Glutamatergic neuron (in vitro differentiated cells): ENCODE results near the gene C19orf85. TPM values are rescaled to one million over a fixed set of nuclear protein-coding genes. Genes with fewer than 3 reads are reported as not detected.

ENCODE experiments used
- DNase-seq: peaks from one replicate; pipeline ENCODE4 v3.0.0; 2022
- H3K27ac Mint-ChIP-seq: one replicate; pipeline ENCODE4 v1.8.0; 2020; ENCODE audit warnings: mild to moderate bottlenecking, mixed read lengths, inconsistent platforms; ENCODE audit not compliant: unreplicated experiment
- H3K27me3 Mint-ChIP-seq: one replicate; pipeline ENCODE4 v1.8.0; 2020; ENCODE audit warnings: mild to moderate bottlenecking, moderate library complexity, mixed read lengths, inconsistent platforms; ENCODE audit not compliant: unreplicated experiment
- H3K36me3 Mint-ChIP-seq: one replicate; pipeline ENCODE4 v1.8.0; 2020; ENCODE audit warnings: mild to moderate bottlenecking, mixed read lengths, inconsistent platforms; ENCODE audit not compliant: unreplicated experiment
- H3K4me1 Mint-ChIP-seq: one replicate; pipeline ENCODE4 v1.8.0; 2020; ENCODE audit warnings: mild to moderate bottlenecking, low read depth, mixed read lengths, inconsistent platforms; ENCODE audit not compliant: unreplicated experiment
- H3K4me3 Mint-ChIP-seq: one replicate; pipeline ENCODE4 v1.8.0; 2020; ENCODE audit warnings: mild to moderate bottlenecking, mixed read lengths, inconsistent platforms; ENCODE audit not compliant: unreplicated experiment
- H3K9me3 Mint-ChIP-seq: one replicate; pipeline ENCODE4 v1.8.0; 2020; ENCODE audit warnings: mild to moderate bottlenecking, moderate library complexity, mixed read lengths, inconsistent platforms; ENCODE audit not compliant: unreplicated experiment
- CTCF ChIP-seq: fragments of 200-600 bp; sonication (generic); IDR thresholded peaks from one replicate; pipeline ENCODE4 v1.5.0; 2021; ENCODE audit not compliant: partially characterized antibody, unreplicated experiment
- total RNA-seq: library from RNA; stranded (reverse); fragmentation: NEBNext Ultra II Directional; extraction: Animal tissue kit (Norgen Biotek cat#: 25700); gene quantifications from one replicate; pipeline ENCODE4 v1.2.1, GENCODE V29; 2021; ENCODE audit not compliant: unreplicated experiment

Gene C19orf85
- total RNA-seq, 1 donor from 2014 or later, result not detected

GRCh38 chr19:55441319-55441691 lies 23.2 kb downstream of the C19orf85 start:
- peaks cover 16% of the 10 kb centered on the region for H3K9me3 Mint-ChIP-seq
- H3K4me3 Mint-ChIP-seq, result peak overlapping the region; percentile 58
- H3K4me1 Mint-ChIP-seq, result peaks cover 10% of the 10 kb centered on the region
- peaks cover 42% of the 10 kb centered on the region for H3K27me3 Mint-ChIP-seq
- DNase-seq, result no peak
- H3K27ac Mint-ChIP-seq, result no peak overlapping the region
- no peak for TF ChIP-seq CTCF
- H3K36me3 Mint-ChIP-seq, result peaks cover 20% of the 10 kb centered on the region

- Mint-ChIP-seq H3K27ac (peak overlapping the region; percentile 49), H3K27me3 (peaks cover 39% of the 10 kb centered on the region), H3K9me3 (peaks cover 12% of the 10 kb centered on the region), H3K4me3 (peak overlapping the region; percentile 58), H3K36me3 (peaks cover 17% of the 10 kb centered on the region), H3K4me1 (peaks cover 10% of the 10 kb centered on the region)
- no peak for TF ChIP-seq CTCF
- DNase-seq, result peak; percentile 69
Observed at GRCh38 chr19:55440411-55441105, 24.0 kb downstream of the C19orf85 start.

GRCh38 chr19:55439052-55439451 lies 25.5 kb downstream of the C19orf85 start:
- no peak overlapping the region for H3K27ac Mint-ChIP-seq
- H3K4me1 Mint-ChIP-seq, result peaks cover 10% of the 10 kb centered on the region
- peaks cover 17% of the 10 kb centered on the region for H3K36me3 Mint-ChIP-seq
- H3K4me3 Mint-ChIP-seq, result peak overlapping the region; percentile 38
- peaks cover 12% of the 10 kb centered on the region for H3K9me3 Mint-ChIP-seq
- DNase-seq, result no peak
- TF ChIP-seq CTCF, result no peak
- H3K27me3 Mint-ChIP-seq, result peaks cover 31% of the 10 kb centered on the region

GRCh38 chr19:55437410-55437809 lies 27.1 kb downstream of the C19orf85 start:
- no peak for TF ChIP-seq CTCF
- peaks cover 17% of the 10 kb centered on the region for H3K36me3 Mint-ChIP-seq
- peaks cover 10% of the 10 kb centered on the region for H3K4me1 Mint-ChIP-seq
- peak; percentile 60 for DNase-seq
- no peak overlapping the region for H3K4me3 Mint-ChIP-seq
- H3K27ac Mint-ChIP-seq, result no peak overlapping the region
- H3K9me3 Mint-ChIP-seq, result peaks cover 12% of the 10 kb centered on the region
- peaks cover 23% of the 10 kb centered on the region for H3K27me3 Mint-ChIP-seq

GRCh38 chr19:55436847-55437246 lies 27.7 kb downstream of the C19orf85 start:
- no peak for TF ChIP-seq CTCF
- DNase-seq, result no peak
- no peak overlapping the region for H3K27ac Mint-ChIP-seq
- H3K27me3 Mint-ChIP-seq, result peaks cover 23% of the 10 kb centered on the region
- H3K4me3 Mint-ChIP-seq, result no peak overlapping the region
- peaks cover 10% of the 10 kb centered on the region for H3K4me1 Mint-ChIP-seq
- peaks cover 12% of the 10 kb centered on the region for H3K9me3 Mint-ChIP-seq
- peaks cover 17% of the 10 kb centered on the region for H3K36me3 Mint-ChIP-seq
